HG03571 (cell line): ENCODE data around the gene DPH1.

ENCODE experiments used
- ATAC-seq: cut with Tn5 transposase; IDR thresholded peaks from one replicate; pipeline ENCODE4 v1.9.1; 2021; ENCODE audit not compliant: unreplicated experiment

Gene DPH1

DNA sequence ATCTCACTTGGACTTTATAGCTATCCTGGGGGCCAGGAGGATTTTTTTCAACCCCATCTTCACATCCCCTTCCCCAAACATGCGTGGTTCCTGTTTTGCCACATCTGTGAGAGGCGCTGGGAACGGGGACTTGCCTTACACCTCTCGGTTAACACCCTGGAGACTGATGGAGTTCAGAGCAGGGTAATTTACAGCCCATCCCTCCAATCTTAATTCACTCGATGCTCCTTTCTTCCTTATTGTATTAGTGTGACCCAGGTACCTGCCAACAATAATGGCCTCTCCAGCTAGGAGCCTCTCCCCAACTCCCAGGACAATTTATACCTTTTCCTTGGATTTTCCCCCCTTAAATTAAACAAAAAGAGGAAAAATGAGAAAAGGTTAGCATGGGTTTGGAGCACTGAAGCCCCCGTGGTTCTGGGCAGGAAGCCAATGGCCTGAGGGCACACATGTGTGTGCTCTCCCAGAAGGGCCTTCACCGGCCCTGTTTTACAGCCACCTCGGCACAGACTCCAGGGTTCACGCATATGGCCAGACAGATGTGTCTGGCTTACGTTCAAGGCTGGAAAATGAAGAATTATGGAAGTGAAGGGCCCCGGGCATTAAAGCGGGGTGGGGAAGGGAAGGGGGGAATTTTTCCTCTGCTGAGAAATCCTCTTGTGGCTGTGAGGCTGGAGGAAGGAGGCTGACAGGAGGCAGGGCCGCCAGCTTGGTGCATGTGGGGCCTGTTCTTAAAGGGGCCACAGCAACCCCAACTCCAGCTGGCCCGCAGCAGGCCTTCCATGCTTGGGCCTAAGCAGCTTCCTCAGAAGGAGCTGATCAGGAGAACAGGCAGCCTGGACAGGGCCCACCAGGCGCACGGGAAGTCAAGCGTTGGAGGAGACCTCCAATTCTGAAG lies 46.4 kb downstream of the DPH1 start:
- ATAC-seq: no peak

- no peak for ATAC-seq
Measured at GRCh38 chr17:2077040-2077439, 47.1 kb downstream of the DPH1 start.

GRCh38 chr17:2081564-2081963 lies 51.6 kb downstream of the DPH1 start:
- ATAC-seq: no peak

DNA sequence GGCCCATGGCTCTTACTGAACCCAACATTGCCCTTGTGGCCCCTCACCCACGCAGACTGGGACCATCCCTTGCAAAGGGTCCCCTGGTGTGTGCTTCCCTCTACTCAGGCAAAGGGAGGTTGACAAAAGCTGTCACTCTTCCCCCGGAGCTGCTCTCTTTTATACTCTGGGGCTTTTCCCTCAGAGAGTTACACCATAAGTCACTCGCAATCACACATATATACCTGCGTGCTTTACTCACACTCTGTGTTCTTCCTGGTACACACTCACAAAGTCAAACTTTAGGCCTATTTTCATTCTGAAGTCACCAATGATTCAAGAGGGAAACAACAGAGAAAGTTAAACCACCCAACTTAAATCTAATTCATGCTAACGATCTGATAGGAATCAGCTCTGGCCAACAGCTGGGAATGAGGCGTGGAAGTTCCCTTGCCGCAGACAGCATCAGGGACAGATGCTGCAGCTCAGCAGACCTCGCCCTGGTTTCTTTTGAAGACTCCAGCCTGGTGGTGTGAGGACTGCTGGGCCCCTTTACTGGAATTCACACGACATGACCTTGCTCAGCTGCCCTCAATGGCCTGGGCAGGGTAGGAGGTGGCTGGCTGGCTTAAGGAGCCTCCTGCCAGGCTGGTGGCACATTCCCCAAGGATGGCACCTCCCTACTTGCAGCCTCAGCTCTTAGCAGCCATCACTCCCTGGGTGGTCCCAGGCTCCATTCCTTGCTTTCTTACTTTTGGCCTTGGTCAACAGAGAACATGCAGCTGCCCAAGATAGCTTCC lies 52.2 kb downstream of the DPH1 start:
- no peak for ATAC-seq

DNA sequence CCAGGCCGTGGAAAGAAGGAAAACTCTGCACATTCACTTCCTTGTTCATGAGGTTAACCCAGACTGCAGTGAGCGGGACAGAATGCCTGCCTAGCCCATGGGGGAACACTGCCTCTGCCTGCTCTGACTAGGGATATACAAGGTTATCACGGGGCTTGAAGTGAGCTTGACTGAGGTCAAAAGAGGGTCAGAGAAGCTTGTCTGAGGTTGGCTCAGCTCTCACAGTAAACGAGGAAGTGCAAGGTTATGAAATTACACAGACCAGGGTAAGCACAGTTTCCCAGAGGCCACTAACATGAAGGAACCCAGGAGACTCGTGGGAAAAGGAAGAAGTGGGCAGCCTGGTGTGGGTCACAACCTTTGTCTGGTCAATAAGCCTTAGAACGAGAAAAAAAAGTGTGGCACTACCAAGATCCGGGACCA lies 53.7 kb downstream of the DPH1 start:
- ATAC-seq: no peak

DNA sequence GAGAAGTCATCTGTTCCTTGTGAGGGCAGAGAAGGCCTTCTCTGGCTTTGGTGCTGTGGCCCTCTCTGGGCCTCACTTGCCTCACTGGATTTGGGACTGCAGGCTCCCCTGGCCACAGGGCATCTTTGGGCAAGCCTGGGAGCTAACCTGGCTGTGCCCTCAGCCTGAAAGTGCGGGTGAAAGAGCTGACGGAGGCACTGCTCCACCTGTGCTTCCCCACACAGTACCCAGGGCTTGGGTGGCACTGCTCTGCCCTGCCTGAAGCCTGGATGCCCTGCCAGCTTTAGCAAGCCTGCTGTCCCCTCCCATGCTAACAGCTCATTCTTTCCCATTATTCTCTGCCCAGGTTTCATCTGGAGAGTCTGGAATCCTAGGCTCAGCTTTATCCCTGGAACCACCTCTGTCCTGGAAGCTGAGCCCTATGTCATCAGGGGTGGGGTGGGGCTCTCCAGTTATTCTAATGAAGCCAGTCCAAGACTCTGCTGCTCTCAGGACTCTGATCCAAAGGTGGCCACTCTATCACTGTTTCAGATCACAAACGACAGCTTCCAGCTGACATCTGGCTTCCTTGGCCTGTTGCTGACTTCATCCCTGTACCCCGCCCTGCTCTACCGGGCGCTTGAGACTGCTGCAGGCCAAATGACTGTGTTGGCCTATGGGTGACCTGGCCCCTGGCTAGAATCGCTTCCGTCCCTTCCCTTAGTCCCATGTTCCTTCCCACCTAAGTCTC lies 54.2 kb downstream of the DPH1 start:
- no peak for ATAC-seq

GRCh38 chr17:2084766-2085647 lies 55.1 kb downstream of the DPH1 start:
- ATAC-seq: no peak

- no peak for ATAC-seq
Measured at GRCh38 chr17:2085648-2085949, 55.6 kb downstream of the DPH1 start.

- ATAC-seq: no peak
Measured at GRCh38 chr17:2086306-2086705, 56.4 kb downstream of the DPH1 start.

- ATAC-seq: peak; percentile 39
Measured at GRCh38 chr17:2087597-2088211, 57.8 kb downstream of the DPH1 start.

DNA sequence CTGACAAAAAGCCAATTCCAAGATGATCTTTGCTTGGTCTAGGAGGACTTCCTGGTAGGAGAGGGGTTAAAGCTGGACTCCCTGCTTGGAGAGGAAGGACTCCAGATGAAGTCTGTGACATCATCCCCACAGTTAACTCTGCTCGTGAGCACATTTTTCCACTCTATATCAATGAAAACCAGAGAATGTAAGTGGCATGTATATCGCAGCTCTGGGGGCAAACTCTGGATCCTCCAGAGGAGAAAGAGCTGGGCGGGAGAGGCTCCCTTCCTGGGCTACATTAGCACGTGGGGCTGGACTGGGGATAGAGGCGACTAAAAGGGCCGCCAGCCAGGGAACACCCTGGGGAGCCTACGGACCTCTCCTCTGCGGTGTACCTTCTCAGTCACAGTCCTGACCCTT lies 59.1 kb downstream of the DPH1 start:
- ATAC-seq: peak; percentile 15

GRCh38 chr17:2090210-2090641 lies 60.3 kb downstream of the DPH1 start:
- no peak for ATAC-seq

DNA sequence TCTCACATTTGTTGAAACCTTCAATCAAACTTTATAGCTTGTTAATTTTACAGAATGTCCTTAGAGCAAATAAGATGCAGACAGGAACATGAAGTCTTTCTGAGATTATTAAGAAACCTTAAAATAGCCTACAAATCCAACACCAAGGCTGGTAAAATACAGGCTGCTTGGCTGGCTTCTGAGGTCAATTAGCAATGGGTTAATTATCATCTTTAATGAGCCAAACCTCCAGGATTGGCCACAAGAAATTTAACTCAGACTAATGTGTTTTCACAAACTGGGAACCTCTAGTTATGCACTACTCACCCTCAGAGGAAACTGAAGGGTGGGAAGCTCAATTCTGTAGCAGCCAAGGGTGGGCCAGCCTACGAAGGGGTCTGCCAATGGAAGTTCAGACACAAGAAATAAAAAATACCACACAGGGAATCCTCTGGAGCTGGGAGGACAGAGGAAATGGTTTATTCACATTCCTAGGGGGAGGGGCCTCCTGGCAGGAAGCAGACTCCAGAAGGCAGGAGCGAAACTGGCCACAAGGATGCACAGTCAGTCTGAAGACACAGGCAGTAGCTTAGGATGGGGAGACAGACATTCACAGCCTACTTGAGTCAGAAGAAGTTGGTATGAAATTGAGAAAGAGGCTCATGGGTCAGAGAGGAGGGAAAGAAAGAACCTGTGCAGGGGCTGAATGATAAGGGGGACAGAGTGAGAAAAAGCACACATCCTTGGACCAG lies 61.0 kb downstream of the DPH1 start:
- ATAC-seq: no peak

- ATAC-seq: no peak
Measured at GRCh38 chr17:2092253-2092652, 62.3 kb downstream of the DPH1 start.

GRCh38 chr17:2093349-2093748 lies 63.4 kb downstream of the DPH1 start:
- no peak for ATAC-seq
